NCI-H524 treated with DMSO at 0.1 percent for 48 hours (cell line): Measurements from ENCODE around the gene OR1D5.
"Not testable (repeated sequence)": the region's sequence is repeated elsewhere in the genome, so short reads cannot be mapped to it uniquely, and the experiment has no call there.

Experiments used
- DNase-seq: peaks from one replicate; lab custom pipeline; 2025; lab: John Stamatoyannopoulos, UW

Gene OR1D5

GRCh38 chr17:3063507-3063906, at the start of gene OR1D5:
Gene OR1D5, minus strand, starts transcription at chr17:3063607. Its CDS starts 0 bp downstream, at chr17:3063607.
- not testable (repeated sequence) for DNase-seq

DNA sequence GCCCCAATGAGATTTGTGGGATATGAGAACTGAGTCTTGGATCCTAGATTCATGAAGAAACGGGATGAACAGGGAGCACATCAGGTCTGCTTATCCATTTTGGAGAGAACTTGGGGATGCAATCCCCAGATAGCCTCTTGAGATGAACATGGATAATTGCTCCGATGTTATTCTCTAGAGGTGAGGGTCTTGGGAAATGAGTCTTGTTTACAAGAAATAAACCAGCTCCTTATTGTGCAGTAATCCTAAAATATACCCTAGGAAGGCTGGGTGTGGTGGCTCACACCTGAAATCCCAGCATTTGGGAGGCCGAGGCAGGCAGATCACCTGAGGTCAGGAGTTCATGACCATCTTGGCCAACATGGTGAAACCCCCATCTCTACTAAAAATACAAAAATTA, 40.9 kb upstream of the OR1D5 start, which contains the start of gene OR1D2:
Gene OR1D2 (minus strand): TSS at position 101 of the 400 bp plus-strand sequence. CDS start 11,426 bp downstream, outside the sequence.
- no peak for DNase-seq

GRCh38 chr17:3073850-3074249, 10.4 kb upstream of the OR1D5 start:
- DNase-seq = not testable (repeated sequence)

DNA sequence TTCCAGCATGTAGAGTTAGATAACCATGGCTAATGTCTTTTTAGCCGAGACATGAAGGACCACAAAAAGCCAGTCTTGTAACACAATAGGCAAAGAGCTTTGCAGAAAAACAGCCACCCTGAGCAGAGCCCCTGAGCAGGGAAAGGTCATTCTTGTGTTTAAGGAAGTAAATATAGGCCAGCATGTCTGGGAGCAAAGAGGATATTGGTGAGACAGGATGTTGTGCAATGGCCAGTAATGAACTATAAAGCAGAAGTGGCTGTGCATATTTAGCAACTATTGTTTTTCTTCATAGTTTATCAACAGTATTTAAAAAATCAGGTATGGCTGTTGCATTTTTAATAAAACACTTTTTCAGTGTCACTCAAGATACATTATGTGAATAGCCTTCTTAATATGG, 1.8 kb upstream of the OR1D5 start:
- DNase-seq = not testable (repeated sequence)

- not testable (repeated sequence) for DNase-seq
Measured at GRCh38 chr17:3062824-3063377, 506 bp downstream of the OR1D5 start.

DNA sequence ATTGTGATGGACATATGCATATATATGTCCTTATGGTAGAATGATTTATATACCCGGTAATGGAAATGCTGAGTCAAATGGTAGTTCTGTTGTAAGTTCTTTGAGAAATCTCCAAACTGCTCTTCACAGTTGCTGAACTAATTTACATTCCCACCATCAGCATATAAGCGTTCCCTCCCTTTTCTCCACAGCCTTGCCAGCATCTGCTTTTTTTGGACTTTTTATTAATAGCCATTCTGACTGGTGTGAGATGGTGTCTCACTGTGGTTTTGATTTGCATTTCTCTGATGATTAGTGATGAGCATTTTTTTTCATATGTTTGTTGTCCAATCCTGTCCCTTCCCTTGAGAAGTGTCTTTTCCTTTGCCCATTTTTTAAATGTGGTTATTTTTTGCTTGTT, 8.5 kb downstream of the OR1D5 start:
- not testable (repeated sequence) for DNase-seq

GRCh38 chr17:3049705-3050295, 13.6 kb downstream of the OR1D5 start:
- DNase-seq = no peak

- DNase-seq = peak; percentile 91
Measured at GRCh38 chr17:3048727-3049471, 14.5 kb downstream of the OR1D5 start.

- no peak for DNase-seq
Measured at GRCh38 chr17:3046753-3047152, 16.7 kb downstream of the OR1D5 start.

- no peak for DNase-seq
Measured at GRCh38 chr17:3043737-3044365, 19.6 kb downstream of the OR1D5 start.

DNA sequence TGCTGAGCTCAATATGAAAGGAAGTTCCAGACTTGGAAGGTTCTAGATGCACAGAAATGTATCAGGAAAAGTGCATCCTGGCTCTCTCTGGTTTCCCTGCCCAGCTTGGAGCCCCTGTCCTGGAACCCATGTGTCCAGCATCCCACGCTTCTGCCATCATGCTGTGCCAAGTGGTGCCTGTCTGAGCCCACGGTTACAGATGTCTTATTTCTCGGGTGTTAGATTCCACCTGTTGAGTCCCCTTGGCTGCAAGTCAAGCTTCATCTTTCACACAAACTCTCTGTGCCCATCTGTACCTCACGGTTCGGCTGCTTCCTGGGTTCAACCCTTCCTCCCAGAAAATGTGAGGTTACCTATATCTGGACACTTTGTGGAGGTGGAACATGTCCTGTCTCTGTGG, 22.5 kb downstream of the OR1D5 start:
- DNase-seq = no peak

- DNase-seq = no peak
Measured at GRCh38 chr17:3039736-3040135, 23.7 kb downstream of the OR1D5 start.

- no peak for DNase-seq
Measured at GRCh38 chr17:3038941-3039340, 24.5 kb downstream of the OR1D5 start.

DNA sequence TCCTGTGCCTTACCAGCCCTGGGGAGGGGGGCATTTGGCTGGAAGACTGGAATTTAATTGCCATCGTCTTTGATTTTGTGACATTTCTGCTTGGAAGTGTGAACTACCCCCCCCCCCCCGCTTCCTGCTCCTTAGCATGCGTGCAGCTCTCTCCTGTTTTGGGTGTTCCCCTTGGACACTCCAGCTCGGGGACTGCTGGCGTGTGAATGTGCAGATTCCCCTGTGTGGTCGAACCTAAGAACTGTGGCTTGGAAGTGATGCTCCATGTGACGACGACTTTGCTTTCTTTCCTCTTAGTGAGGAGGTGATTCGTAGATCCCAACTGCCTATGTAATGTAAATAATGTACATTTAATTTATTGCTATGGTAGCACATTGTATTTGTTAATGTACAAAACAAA, 26.1 kb downstream of the OR1D5 start:
- no peak for DNase-seq

DNA sequence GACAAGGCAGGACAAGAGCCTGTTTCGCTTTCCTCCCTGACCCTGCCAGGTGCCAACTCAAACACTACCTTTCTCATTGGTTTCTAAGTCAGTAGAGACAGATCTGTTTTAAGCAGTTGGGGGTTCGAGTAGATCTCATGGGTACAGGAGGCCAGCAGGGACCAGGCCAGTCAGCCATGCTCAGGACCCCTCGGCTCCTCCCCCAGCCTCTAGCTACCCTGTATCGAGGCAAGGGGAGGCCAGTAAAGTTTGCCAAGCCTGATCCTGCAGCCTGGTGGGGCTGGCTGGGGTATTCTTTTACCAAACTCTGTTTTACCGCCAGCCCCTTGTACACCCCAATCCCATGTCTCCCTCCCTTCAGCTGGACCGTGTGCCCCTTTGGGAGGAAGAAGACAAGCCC, 26.6 kb downstream of the OR1D5 start:
- DNase-seq = no peak

- DNase-seq = no peak
Measured at GRCh38 chr17:3035968-3036280, 27.5 kb downstream of the OR1D5 start.

- no peak for DNase-seq
Measured at GRCh38 chr17:3035256-3035967, 28.0 kb downstream of the OR1D5 start.

DNA sequence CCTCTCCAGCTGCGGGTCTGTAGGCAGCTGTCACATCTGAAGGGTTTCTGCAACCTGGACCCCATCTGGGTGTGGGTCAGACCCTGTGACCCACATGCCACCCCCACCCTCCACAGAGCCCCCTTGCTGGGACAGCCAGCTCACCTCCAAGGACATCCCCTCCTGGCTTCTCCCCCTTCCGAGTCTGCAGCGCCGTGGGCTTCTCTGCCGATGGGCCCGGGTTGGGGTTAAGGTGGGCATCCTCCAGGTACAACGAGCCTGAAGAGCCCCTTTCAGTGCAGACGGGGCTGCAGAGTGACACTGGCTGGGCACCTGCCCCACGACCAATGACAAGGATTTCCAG, 28.9 kb downstream of the OR1D5 start:
- DNase-seq = no peak

- DNase-seq = no peak
Measured at GRCh38 chr17:3033741-3034577, 29.4 kb downstream of the OR1D5 start.

DNA sequence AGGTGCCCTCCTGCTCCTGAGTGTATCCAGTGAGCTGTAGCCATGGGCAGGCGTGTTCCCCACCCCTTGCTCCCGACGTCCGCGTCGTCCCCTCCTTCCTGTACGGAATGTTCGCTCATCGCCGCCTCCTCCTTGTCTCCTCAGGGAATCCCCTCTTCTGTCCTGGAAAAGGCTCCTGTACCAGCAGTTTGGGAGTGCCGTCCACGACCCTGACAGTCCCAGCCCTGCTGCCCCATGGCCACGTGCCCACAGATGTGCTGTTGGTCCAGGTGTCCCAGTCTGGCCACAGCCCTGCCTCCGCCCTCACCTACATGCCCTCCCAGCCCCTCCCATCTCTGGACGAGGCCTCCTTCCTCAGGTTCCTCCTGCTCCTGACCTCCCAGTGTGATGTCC, 30.2 kb downstream of the OR1D5 start:
- no peak for DNase-seq
